Sigmoid colon (tissue), 7 donors: Measurements from ENCODE around the gene ADARB1. TPM values are rescaled to one million over a fixed set of nuclear protein-coding genes. Genes with fewer than 3 reads are reported as not detected.

Experiments used
- DNase-seq: peaks from one replicate; pipeline ENCODE4 v3.0.0-alpha.2; 2019
- H3K27ac ChIP-seq, 4 donors: fragments of 200-600 bp; sonication (generic); one replicate each; pipeline ENCODE4 v1.5.1; 2016 to 2019; ENCODE audit warnings: mild to moderate bottlenecking in 1 of 4
- H3K27me3 ChIP-seq, 3 donors: fragments of 200-600 bp; sonication (generic); one replicate each; pipeline ENCODE4 v1.5.1; 2019; ENCODE audit warnings: mild to moderate bottlenecking in 1 of 3
- H3K36me3 ChIP-seq, 4 donors: fragments of 200-600 bp; sonication (generic); one replicate each; pipeline ENCODE4 v1.5.1; 2016 to 2019
- H3K4me1 ChIP-seq, 4 donors: fragments of 200-600 bp; sonication (generic); one replicate each; pipeline ENCODE4 v1.5.1; 2017 to 2019
- H3K4me3 ChIP-seq, 4 donors: fragments of 200-600 bp; sonication (generic); one replicate each; pipeline ENCODE4 v1.5.1; 2017 to 2019; ENCODE audit warnings: mild to moderate bottlenecking in 2 of 4, moderate library complexity in 1 of 4
- H3K9me3 ChIP-seq, 4 donors: fragments of 200-600 bp in 3 of 4; sonication (generic) in 3 of 4; one replicate each; pipeline versions ENCODE4 v1.5.1 to v1.6.1; 2013 to 2019
- CTCF ChIP-seq, 4 experiments: fragments of 450-650 bp in 3 of 4; fragments of 200-600 bp in 1 of 4; IDR thresholded peaks; one replicate each; pipeline ENCODE4 v1.5.1; 2016 to 2019; ENCODE audit warnings: antibody characterized with exemption in 4 of 4, mild to moderate bottlenecking in 3 of 4, moderate library complexity in 2 of 4
- EP300 ChIP-seq, 4 donors: sonication (generic); formaldehyde crosslinking; IDR thresholded peaks; one replicate each; pipeline ENCODE4 v1.6.1; 2017; ENCODE audit warnings: antibody characterized with exemption in 4 of 4
- POLR2A ChIP-seq, 2 donors: fragments of 450-650 bp; IDR thresholded peaks; one replicate each; pipeline ENCODE4 v1.6.1; 2016; ENCODE audit warnings: antibody characterized with exemption in 2 of 2, mild to moderate bottlenecking in 2 of 2, moderate library complexity in 2 of 2
- POLR2AphosphoS5 ChIP-seq, 4 donors: sonication (generic); formaldehyde crosslinking; IDR thresholded peaks; one replicate each; pipeline ENCODE4 v1.6.1; 2017; ENCODE audit warnings: antibody characterized with exemption in 4 of 4
- WGBS, 2 donors: extraction: QIAGEN DNeasy Blood & Tissue Kit; methylation state at CpG; one replicate each; pipeline ENCODE4 v1.1.7; 2013; 5-methylcytosine and 5-hydroxymethylcytosine counted together
- intact Hi-C: fragments of 100-400 bp; cut with DNase I; formaldehyde crosslinking; loops from one replicate; pipeline ENCODE4 v1.15.1; 2023
- polyA plus RNA-seq, 3 donors: library from polyadenylated mRNA; stranded (reverse); fragments of 200-250 nt; gene quantifications; one replicate each; pipeline ENCODE4 v1.2.3, GENCODE V29; 2013
- total RNA-seq, 4 donors: library from RNA; depleted of rRNA; stranded (reverse); fragments of >200 nt; gene quantifications; one replicate each; pipeline ENCODE4 v1.1.0, GENCODE V29; 2016
- donor health status: healthy with polysubstance abuse.
- donor health status: Bipolar disorder and iron deficiency.
- donor health status: healthy.

Gene ADARB1
- total and polyA plus RNA-seq, 7 donors = 0.92 to 102 (median 41.3) TPM

GRCh38 chr21:45050797-45051489, 23.4 kb upstream of the ADARB1 start:
- TF ChIP-seq CTCF (IDR thresholded peaks at IDR 0.05) (no peak), EP300 (IDR thresholded peaks at IDR 0.05) (peak in 2 of 4 donors; percentile 31 to 61), POLR2A (IDR thresholded peaks at IDR 0.05) (no peak), POLR2AphosphoS5 (IDR thresholded peaks at IDR 0.05) (peak in 1 of 4 donors; percentile 27)
- DNase-seq = no peak
- peak overlapping the region; percentile 63 to 82 (median 72) for H3K27ac ChIP-seq
- 68 to 77% methylated on average over 19 of the region's 19 CpGs for WGBS, 2 donors
- no peaks in the 10 kb centered on the region for H3K27me3 ChIP-seq
- peaks cover 0 to 7% (median under 1%) of the 10 kb centered on the region in 4 donors for H3K9me3 ChIP-seq
- no peaks in the 10 kb centered on the region for H3K36me3 ChIP-seq
- H3K4me3 ChIP-seq = no peak overlapping the region
- intact Hi-C loops = no loop called here
- H3K4me1 ChIP-seq = peaks cover 0 to 25% (median 0%) of the 10 kb centered on the region in 4 donors

GRCh38 chr21:45051580-45052434, 22.6 kb upstream of the ADARB1 start:
- intact Hi-C loops = no loop called here
- DNase-seq = no peak
- WGBS, 2 donors = 82 to 84% methylated on average over 24 of the region's 24 CpGs
- Histone ChIP-seq H3K27ac (peak overlapping the region in 3 of 4 donors; percentile 67 to 82 (median 78)), H3K36me3 (no peaks in the 10 kb centered on the region), H3K4me1 (peaks cover 0 to 25% (median 0%) of the 10 kb centered on the region in 4 donors), H3K27me3 (no peaks in the 10 kb centered on the region), H3K9me3 (peaks cover 0 to 7% (median under 1%) of the 10 kb centered on the region in 4 donors), H3K4me3 (no peak overlapping the region)
- TF ChIP-seq EP300 (IDR thresholded peaks at IDR 0.05) = no peak
- no peak for TF ChIP-seq CTCF (IDR thresholded peaks at IDR 0.05)
- no peak for TF ChIP-seq POLR2AphosphoS5 (IDR thresholded peaks at IDR 0.05)
- no peak for TF ChIP-seq POLR2A (IDR thresholded peaks at IDR 0.05)

- Histone ChIP-seq H3K27me3 (no peaks in the 10 kb centered on the region), H3K4me3 (no peak overlapping the region), H3K4me1 (peaks cover 0 to 25% (median 0%) of the 10 kb centered on the region in 4 donors), H3K9me3 (no peaks in the 10 kb centered on the region), H3K36me3 (no peaks in the 10 kb centered on the region), H3K27ac (no peak overlapping the region)
- intact Hi-C loops = no loop called here
- WGBS, 2 donors = 69 to 87% methylated on average over 10 of the region's 10 CpGs
- TF ChIP-seq POLR2A (IDR thresholded peaks at IDR 0.05) (no peak), POLR2AphosphoS5 (IDR thresholded peaks at IDR 0.05) (no peak), EP300 (IDR thresholded peaks at IDR 0.05) (no peak), CTCF (IDR thresholded peaks at IDR 0.05) (no peak)
- DNase-seq = no peak
These were observed 21.4 kb upstream of the ADARB1 start for GRCh38 chr21:45052960-45053359.

- Histone ChIP-seq H3K9me3 (no peaks in the 10 kb centered on the region), H3K27ac (no peak overlapping the region), H3K4me1 (peaks cover 0 to 24% (median 0%) of the 10 kb centered on the region in 4 donors), H3K36me3 (no peaks in the 10 kb centered on the region), H3K4me3 (no peak overlapping the region), H3K27me3 (no peaks in the 10 kb centered on the region)
- 59 to 77% methylated on average over 8 of the region's 8 CpGs for WGBS, 2 donors
- TF ChIP-seq POLR2AphosphoS5 (IDR thresholded peaks at IDR 0.05) = no peak
- no peak for TF ChIP-seq POLR2A (IDR thresholded peaks at IDR 0.05)
- TF ChIP-seq CTCF (IDR thresholded peaks at IDR 0.05) = no peak
- TF ChIP-seq EP300 (IDR thresholded peaks at IDR 0.05) = no peak
- DNase-seq = no peak
- intact Hi-C loops = no loop called here
These were observed 20.7 kb upstream of the ADARB1 start for GRCh38 chr21:45053561-45054226.
